Endothelial cell of umbilical vein (primary cell): ENCODE measurements around the gene MESP2. TPM values are rescaled to one million over a fixed set of nuclear protein-coding genes. Genes with fewer than 3 reads are reported as not detected.

Experiments
- BruUV-seq: library from RNA; stranded (reverse); fragments of 400-500 nt; replicated peaks from 2 replicates; lab custom pipeline; 2021; lab: Mats Ljungman, UMichigan
- CTCF ChIA-PET: fragments of 300-600, 350-600 bp; sonication (Branson Sonifier 250); formaldehyde crosslinking; loops from one replicate; lab custom pipeline; 2021; ENCODE audit warnings: antibody characterized with exemption, inconsistent platforms; lab: Charles Lee
- POLR2A ChIA-PET: fragments of 300-600, 350-600 bp; sonication (Branson Sonifier 250); formaldehyde crosslinking; loops from one replicate; lab custom pipeline; 2021; ENCODE audit warnings: antibody characterized with exemption, inconsistent platforms; lab: Charles Lee
- DNase-seq: peaks from one replicate; pipeline ENCODE4 v3.0.0-alpha.2; 2011; ENCODE audit warnings: low read depth, low spot score
- FAIRE-seq: peaks from 2 replicates; lab custom pipeline; 2011; peaks lifted over from hg19 to GRCh38; lab: Jason Lieb, UNC
- H2AFZ ChIP-seq: 2 replicates; pipeline ENCODE4 v1.6.0; 2012; ENCODE audit warnings: low read depth, low read length, control low read depth, inconsistent platforms
- H3K27ac ChIP-seq: 2 replicates; pipeline ENCODE4 v1.5.1; 2011; ENCODE audit warnings: low read depth, mild to moderate bottlenecking, control low read depth, low read length, moderate library complexity; ENCODE audit not compliant: insufficient read depth
- H3K27me3 ChIP-seq, 2 experiments: 2 replicates each; pipeline versions ENCODE4 v1.6.0 to v1.6.1; 2011; ENCODE audit warnings: low read length in 2 of 2, mixed read lengths in 1 of 2; ENCODE audit not compliant: control insufficient read depth in 2 of 2, insufficient read depth in 2 of 2
- H3K36me3 ChIP-seq, 2 experiments: 2 replicates in 1 of 2; 3 replicates in 1 of 2; pipeline ENCODE4 v1.5.1; 2011; ENCODE audit warnings: low read length in 2 of 2, mild to moderate bottlenecking in 1 of 2, moderate library complexity in 1 of 2; ENCODE audit not compliant: control insufficient read depth in 2 of 2, insufficient read depth in 2 of 2; ENCODE audit errors: extremely low read depth in 1 of 2
- H3K4me1 ChIP-seq: 3 replicates; pipeline ENCODE4 v1.5.1; 2011; ENCODE audit warnings: mild to moderate bottlenecking, low read length; ENCODE audit not compliant: control insufficient read depth, insufficient read depth; ENCODE audit errors: extremely low read depth
- H3K4me2 ChIP-seq: 2 replicates; pipeline ENCODE4 v1.6.1; 2011; ENCODE audit warnings: low read length, control low read depth, mixed read lengths; ENCODE audit not compliant: insufficient read depth
- H3K4me3 ChIP-seq, 3 experiments: fragments of 200-600 bp in 1 of 3; sonication (generic), shearing (Covaris generic) in 1 of 3; replicated peaks in 1 of 3; 2 replicates each; pipeline ENCODE4 v1.5.1; 2011 to 2016; ENCODE audit warnings: control low read depth in 3 of 3, low read length in 3 of 3, mild to moderate bottlenecking in 2 of 3, inconsistent platforms in 1 of 3, low read depth in 1 of 3, moderate library complexity in 1 of 3; ENCODE audit not compliant: insufficient read depth in 1 of 3
- H3K79me2 ChIP-seq: 2 replicates; pipeline ENCODE4 v1.6.0; 2012; ENCODE audit warnings: low read length, inconsistent platforms; ENCODE audit not compliant: control insufficient read depth, insufficient read depth
- H3K9ac ChIP-seq: replicated peaks from 2 replicates; pipeline ENCODE3; 2011; ENCODE audit warnings: low read length, control low read depth; ENCODE audit not compliant: insufficient read depth; ENCODE audit errors: extremely low read depth
- H3K9me1 ChIP-seq: replicated peaks from 3 replicates; pipeline ENCODE4 v1.6.0; 2011; ENCODE audit warnings: mild to moderate bottlenecking, low read length; ENCODE audit not compliant: control insufficient read depth, insufficient read depth; ENCODE audit errors: extremely low read depth
- H3K9me3 ChIP-seq: replicated peaks from 2 replicates; pipeline ENCODE4 v1.5.1; 2012; ENCODE audit warnings: low read length, inconsistent platforms; ENCODE audit not compliant: control insufficient read depth, insufficient read depth
- H4K20me1 ChIP-seq: replicated peaks from 2 replicates; pipeline ENCODE3; 2011; ENCODE audit warnings: mild to moderate bottlenecking, low read length; ENCODE audit not compliant: control insufficient read depth, insufficient read depth; ENCODE audit errors: extremely low read depth
- CTCF ChIP-seq, 2 donors: IDR thresholded peaks; 1 replicate in 1 of 2; 2 replicates in 1 of 2; pipeline ENCODE4 v1.5.1; 2011; ENCODE audit warnings: low read length in 2 of 2, mild to moderate bottlenecking in 2 of 2, moderate library complexity in 2 of 2, control low read depth in 1 of 2, inconsistent platforms in 1 of 2, low read depth in 1 of 2; ENCODE audit not compliant: insufficient read depth in 1 of 2; ENCODE audit errors: extremely low read depth in 1 of 2
- EZH2 ChIP-seq: IDR thresholded peaks from 2 replicates; pipeline ENCODE4 v1.6.1; 2012; ENCODE audit warnings: borderline replicate concordance, low read depth, mild to moderate bottlenecking, moderate library complexity, low read length, inconsistent platforms; ENCODE audit not compliant: severe bottlenecking
- FOS ChIP-seq: IDR thresholded peaks from 2 replicates; pipeline ENCODE4 v1.6.1; 2011; ENCODE audit warnings: mild to moderate bottlenecking, low read length, moderate library complexity, borderline replicate concordance; ENCODE audit not compliant: insufficient read depth
- GATA2 ChIP-seq: IDR thresholded peaks from 2 replicates; pipeline ENCODE4 v1.7.0; 2011; ENCODE audit warnings: low read depth, mild to moderate bottlenecking, moderate library complexity, mixed read lengths, low read length; ENCODE audit not compliant: insufficient read length, insufficient read depth
- JUN ChIP-seq: IDR thresholded peaks from 2 replicates; pipeline ENCODE4 v1.6.1; 2011; ENCODE audit warnings: borderline replicate concordance, low read depth; ENCODE audit not compliant: insufficient read length, insufficient read depth
- MAX ChIP-seq: IDR thresholded peaks from 2 replicates; pipeline ENCODE4 v1.6.1; 2011; ENCODE audit not compliant: insufficient read depth, insufficient read length
- MYC ChIP-seq: IDR thresholded peaks from one replicate; pipeline ENCODE4 v1.6.1; 2011; ENCODE audit warnings: mild to moderate bottlenecking, low read depth, low read length
- POLR2A ChIP-seq: IDR thresholded peaks from 2 replicates; pipeline ENCODE4 v1.6.1; 2012; ENCODE audit warnings: low read depth, mild to moderate bottlenecking, control low read depth, low read length
- POLR2AphosphoS5 ChIP-seq: IDR thresholded peaks from 2 replicates; pipeline ENCODE4 v1.6.1; 2012; ENCODE audit warnings: low read depth, mild to moderate bottlenecking, control low read depth, low read length, moderate library complexity; ENCODE audit not compliant: insufficient read depth
- dilution Hi-C: fragments of 300-500 bp; cut with MboI; formaldehyde crosslinking; loops from one replicate; pipeline ENCODE4 v1.15.0; 2019; ENCODE audit warnings: low sequenced_read_pairs; ENCODE audit not compliant: extremely low pct_ligation_motif_present
- intact Hi-C: fragments of 100-400 bp; cut with micrococcal nuclease; formaldehyde crosslinking; loops from one replicate; pipeline ENCODE4 v1.10.0; 2022
- polyA plus RNA-seq, 4 experiments: library from polyadenylated mRNA; depleted of rRNA in 3 of 4; stranded (reverse) in 3 of 4; unstranded in 1 of 4; fragments of >200 nt; gene quantifications; 2 replicates each; pipeline versions ENCODE4 v1.2.1 to v1.2.3, GENCODE V29; 2011 to 2012; ENCODE audit warnings: missing spikeins in 1 of 4
- total RNA-seq: library from RNA; stranded (reverse); gene quantifications from 2 replicates; pipeline ENCODE4 v1.2.3, GENCODE V29; 2021

MESP2 gene
- total and polyA plus RNA-seq, 2 donors (not counting 3 experiments of a cell fraction or from before 2014, with no cell fraction given): 0.42 to 0.43 TPM

GRCh38 chr15:89807689-89808088, 31.6 kb downstream of the MESP2 start:
- ChIA-PET CTCF (interaction anchor here (1.4 to 9.3 kb wide), 2 partner anchors 47 to 67 kb away, joined by 3 to 67 read pairs (median 7); no protein-coding TSS in a partner anchor), POLR2A (no interaction called here)
- Histone ChIP-seq H3K27ac (no peak overlapping the region), H2AFZ (no peak overlapping the region), H3K9me1 (no peaks in the 10 kb centered on the region), H3K79me2 (peaks cover 63% of the 10 kb centered on the region), H3K4me3 (no peak overlapping the region), H4K20me1 (no peaks in the 10 kb centered on the region), H3K36me3 (peaks cover 13 to 30% of the 10 kb centered on the region in 2 experiments), H3K27me3 (no peaks in the 10 kb centered on the region), H3K4me1 (peaks cover 27% of the 10 kb centered on the region), H3K4me2 (no peak overlapping the region), H3K9ac (no peak overlapping the region), H3K9me3 (no peaks in the 10 kb centered on the region)
- FAIRE-seq (no peak), DNase-seq (no peak)
- TF ChIP-seq EZH2 (no peak), POLR2A (no peak), CTCF (IDR thresholded peaks at IDR 0.05; ENCODE audit: extremely low read depth in 1 of 2, insufficient read depth in 1 of 2, low read depth in 1 of 2, low read length in 2 of 2) (no peak), MAX (no peak), MYC (no peak), POLR2AphosphoS5 (no peak), GATA2 (no peak), FOS (no peak), JUN (no peak)
- no TSS peak for BruUV-seq
- intact Hi-C loops: no loop called here
- dilution Hi-C loops: no loop called here
